Loucy (cell line): ENCODE results near the gene NKAIN4.

ENCODE experiments used
- H2AFZ ChIP-seq: fragments of 200-600 bp; sonication (generic); 2 replicates; pipeline ENCODE4 v1.6.0; 2016; ENCODE audit warnings: antibody characterized with exemption, mild to moderate bottlenecking, low read length, moderate library complexity
- H3F3A ChIP-seq: fragments of 200-600 bp; 2 replicates; pipeline ENCODE4 v1.6.0; 2016; ENCODE audit warnings: antibody characterized with exemption, low read depth, mild to moderate bottlenecking
- H3K27me3 ChIP-seq: fragments of 200-600 bp; sonication (generic); 2 replicates; pipeline ENCODE4 v1.6.1; 2014; ENCODE audit warnings: low read length, mild to moderate bottlenecking; ENCODE audit not compliant: insufficient read depth, poor library complexity, severe bottlenecking
- H3K36me3 ChIP-seq: fragments of 200-600 bp; sonication (generic); 2 replicates; pipeline ENCODE4 v1.6.1; 2016; ENCODE audit warnings: low read length; ENCODE audit not compliant: insufficient read depth
- H3K4me1 ChIP-seq: fragments of 200-600 bp; sonication (generic); 2 replicates; pipeline ENCODE4 v1.5.1; 2014; ENCODE audit warnings: low read length, mild to moderate bottlenecking; ENCODE audit not compliant: insufficient read depth, poor library complexity, severe bottlenecking
- H3K4me2 ChIP-seq: fragments of 200-600 bp; sonication (generic); 2 replicates; pipeline ENCODE4 v1.6.0; 2014; ENCODE audit warnings: antibody characterized with exemption, low read length, low read depth, mild to moderate bottlenecking; ENCODE audit not compliant: poor library complexity, severe bottlenecking
- H3K4me3 ChIP-seq: fragments of 200-600 bp; sonication (generic); 2 replicates; pipeline ENCODE4 v1.5.1; 2014; ENCODE audit warnings: low read length, mild to moderate bottlenecking, mixed read lengths; ENCODE audit not compliant: poor library complexity, severe bottlenecking
- H3K79me2 ChIP-seq: fragments of 200-600 bp; sonication (generic); 2 replicates; pipeline ENCODE4 v1.6.1; 2014; ENCODE audit warnings: low read length; ENCODE audit not compliant: insufficient read depth
- H3K9ac ChIP-seq: fragments of 200-600 bp; sonication (generic); 2 replicates; pipeline ENCODE4 v1.6.0; 2014; ENCODE audit warnings: mild to moderate bottlenecking, low read depth, low read length, moderate library complexity; ENCODE audit not compliant: poor library complexity, severe bottlenecking
- H3K9me2 ChIP-seq: fragments of 200-600 bp; sonication (generic); replicated peaks from 2 replicates; pipeline ENCODE4 v1.6.1; 2016; ENCODE audit warnings: low read depth, low read length, mixed read lengths
- H3K9me3 ChIP-seq: fragments of 200-600 bp; sonication (generic); 2 replicates; pipeline ENCODE4 v1.6.1; 2014; ENCODE audit warnings: mild to moderate bottlenecking, antibody characterized with exemption, low read length, low read depth; ENCODE audit not compliant: insufficient read depth
- H4K20me1 ChIP-seq: fragments of 200-600 bp; sonication (generic); 2 replicates; pipeline ENCODE4 v1.6.0; 2014; ENCODE audit warnings: antibody characterized with exemption, low read length, mild to moderate bottlenecking; ENCODE audit not compliant: insufficient read depth, poor library complexity, severe bottlenecking
- EZH2phosphoT487 ChIP-seq: fragments of 200-600 bp; IDR thresholded peaks from 2 replicates; pipeline ENCODE4 v1.6.1; 2018; ENCODE audit warnings: antibody characterized with exemption, mild to moderate bottlenecking, moderate library complexity, borderline replicate concordance
- TF ChIP-seq, protein P1 (sequence below): fragments of 200-600 bp; sonication (generic); conservative IDR thresholded peaks from 2 replicates; pipeline ENCODE4 v1.5.1; 2014; ENCODE audit warnings: mild to moderate bottlenecking, antibody characterized with exemption, low read length

Gene NKAIN4

DNA sequence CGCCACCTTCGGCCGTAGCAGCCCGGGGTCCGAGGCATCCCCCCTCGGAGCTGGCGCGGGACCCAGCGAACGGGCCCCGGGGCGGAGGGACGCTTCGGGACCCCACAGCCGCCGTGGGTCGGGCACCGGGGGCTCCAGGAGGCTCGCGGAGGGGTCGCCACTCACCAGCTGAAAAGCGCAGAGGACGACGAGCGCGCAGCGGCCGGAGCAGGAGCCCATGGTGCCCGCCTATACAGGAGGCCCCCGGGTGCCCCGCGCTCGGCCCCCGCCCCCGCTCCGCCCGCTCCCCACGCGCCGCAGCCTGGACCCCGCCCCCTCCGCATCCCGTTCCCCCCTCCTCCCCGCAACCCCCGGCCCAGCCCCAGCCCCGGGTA lies at the start of gene NKAIN4:
TSS of gene NKAIN4 (minus strand) at position 232 of the 374 bp plus-strand sequence. CDS start at position 219, 13 bp downstream.
- no peak for TF ChIP-seq EZH2phosphoT487
- TF ChIP-seq, protein P1, sequence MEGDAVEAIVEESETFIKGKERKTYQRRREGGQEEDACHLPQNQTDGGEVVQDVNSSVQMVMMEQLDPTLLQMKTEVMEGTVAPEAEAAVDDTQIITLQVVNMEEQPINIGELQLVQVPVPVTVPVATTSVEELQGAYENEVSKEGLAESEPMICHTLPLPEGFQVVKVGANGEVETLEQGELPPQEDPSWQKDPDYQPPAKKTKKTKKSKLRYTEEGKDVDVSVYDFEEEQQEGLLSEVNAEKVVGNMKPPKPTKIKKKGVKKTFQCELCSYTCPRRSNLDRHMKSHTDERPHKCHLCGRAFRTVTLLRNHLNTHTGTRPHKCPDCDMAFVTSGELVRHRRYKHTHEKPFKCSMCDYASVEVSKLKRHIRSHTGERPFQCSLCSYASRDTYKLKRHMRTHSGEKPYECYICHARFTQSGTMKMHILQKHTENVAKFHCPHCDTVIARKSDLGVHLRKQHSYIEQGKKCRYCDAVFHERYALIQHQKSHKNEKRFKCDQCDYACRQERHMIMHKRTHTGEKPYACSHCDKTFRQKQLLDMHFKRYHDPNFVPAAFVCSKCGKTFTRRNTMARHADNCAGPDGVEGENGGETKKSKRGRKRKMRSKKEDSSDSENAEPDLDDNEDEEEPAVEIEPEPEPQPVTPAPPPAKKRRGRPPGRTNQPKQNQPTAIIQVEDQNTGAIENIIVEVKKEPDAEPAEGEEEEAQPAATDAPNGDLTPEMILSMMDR, result no peak
- Histone ChIP-seq H3K36me3 (no peaks in the 10 kb centered on the region), H3K4me2 (no peak within 1 kb of the TSS), H3F3A (no peaks in the 10 kb centered on the region), H2AFZ (no peak within 1 kb of the TSS), H4K20me1 (no peaks in the 10 kb centered on the region), H3K9ac (no peak within 1 kb of the TSS), H3K4me3 (no peak within 1 kb of the TSS), H3K79me2 (no peaks in the 10 kb centered on the region), H3K9me3 (no peaks in the 10 kb centered on the region), H3K4me1 (no peaks in the 10 kb centered on the region), H3K9me2 (no peaks in the 10 kb centered on the region), H3K27me3 (no peaks in the 10 kb centered on the region)

DNA sequence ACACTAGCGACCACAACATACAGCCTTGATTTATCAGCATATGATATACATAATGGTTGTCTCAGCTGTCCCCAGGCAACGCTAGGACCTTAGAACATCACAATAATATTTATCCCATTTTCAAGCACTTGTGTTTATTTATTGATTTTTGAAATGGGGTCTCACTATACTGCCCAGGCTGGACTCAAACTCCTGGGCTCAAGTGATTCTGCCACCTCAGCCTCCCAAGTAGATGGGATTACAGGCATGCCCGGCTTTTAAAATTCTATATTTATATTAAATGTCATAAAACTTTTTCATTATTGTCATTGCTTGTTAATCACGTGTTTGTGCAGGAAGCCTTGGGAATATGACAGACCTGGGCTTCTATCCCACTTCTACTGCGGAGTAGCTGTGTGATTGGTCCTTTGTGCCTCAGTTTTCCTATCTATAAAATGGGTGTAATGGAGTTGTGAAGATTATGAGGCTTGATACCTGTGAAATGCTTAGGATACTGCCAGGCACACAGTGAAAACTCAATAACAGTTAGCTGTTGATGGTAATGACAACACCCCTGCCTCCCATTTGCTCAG lies 48.9 kb upstream of the NKAIN4 start:
- H3K4me1 ChIP-seq, result no peaks in the 10 kb centered on the region
- no peaks in the 10 kb centered on the region for H3K36me3 ChIP-seq
- H3K9me3 ChIP-seq, result no peaks in the 10 kb centered on the region
- H3K4me3 ChIP-seq, result no peak overlapping the region
- no peaks in the 10 kb centered on the region for H4K20me1 ChIP-seq
- no peaks in the 10 kb centered on the region for H3K79me2 ChIP-seq
- no peak overlapping the region for H2AFZ ChIP-seq
- no peak overlapping the region for H3K4me2 ChIP-seq
- H3K27me3 ChIP-seq, result no peaks in the 10 kb centered on the region
- H3F3A ChIP-seq, result no peaks in the 10 kb centered on the region
- TF ChIP-seq, protein P1, result no peak
- no peak for TF ChIP-seq EZH2phosphoT487
- H3K9ac ChIP-seq, result no peak overlapping the region
- no peaks in the 10 kb centered on the region for H3K9me2 ChIP-seq

DNA sequence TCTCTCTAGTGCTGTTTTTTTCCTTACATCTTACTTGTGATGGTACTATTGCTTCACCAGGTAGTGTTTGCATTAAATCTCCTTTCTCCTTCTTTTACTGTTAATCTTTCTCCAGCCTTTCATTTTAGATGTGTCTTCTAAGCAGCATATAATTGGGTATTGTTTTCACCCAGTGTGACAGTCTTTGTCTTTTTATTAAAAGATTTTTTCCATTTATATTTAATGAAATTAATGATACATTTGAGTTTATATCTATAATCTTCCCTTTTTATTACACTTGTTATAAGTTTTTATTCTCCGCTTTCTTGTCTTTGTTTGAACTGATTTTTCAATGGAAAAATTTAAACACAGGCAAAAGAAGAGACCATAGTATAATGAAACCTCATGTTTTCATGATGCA lies 47.4 kb upstream of the NKAIN4 start:
- no peaks in the 10 kb centered on the region for H3K27me3 ChIP-seq
- H3K9ac ChIP-seq, result no peak overlapping the region
- no peak overlapping the region for H3K4me3 ChIP-seq
- H3F3A ChIP-seq, result no peaks in the 10 kb centered on the region
- no peak overlapping the region for H2AFZ ChIP-seq
- TF ChIP-seq, protein P1, result no peak
- TF ChIP-seq EZH2phosphoT487, result no peak
- no peak overlapping the region for H3K4me2 ChIP-seq
- H3K9me2 ChIP-seq, result no peaks in the 10 kb centered on the region
- no peaks in the 10 kb centered on the region for H3K79me2 ChIP-seq
- H3K4me1 ChIP-seq, result no peaks in the 10 kb centered on the region
- H3K36me3 ChIP-seq, result no peaks in the 10 kb centered on the region
- H4K20me1 ChIP-seq, result no peaks in the 10 kb centered on the region
- no peaks in the 10 kb centered on the region for H3K9me3 ChIP-seq
